ENCODE measurements around the gene NPRL2. TPM values are rescaled to one million over a fixed set of nuclear protein-coding genes. Genes with fewer than 3 reads are reported as not detected.
A peak's percentile ranks its signal among the peaks of the same experiment; 100 is the strongest.

Gene NPRL2
- total RNA-seq, 1 experiment from 2014 or later: 35.4 TPM

GRCh38 chr3:50298836-50299637, 51.5 kb downstream of the NPRL2 start, which contains the start of the genes HYAL3 and NAA80:
HYAL3 (minus strand) TSS chr3:50299405; CDS start chr3:50295602, 3,803 bp downstream.
NAA80 (minus strand) TSS chr3:50299405; CDS start chr3:50297463, 1,942 bp downstream.
- intact Hi-C loops (cut with micrococcal nuclease): no loop called here
- RAD21 ChIA-PET (ENCODE audit: low non-redundant PET in 1 of 2, low total read pairs in 2 of 2, uncharacterized antibody in 2 of 2, unreplicated experiment in 2 of 2): interaction anchor here (0.5 to 1.3 kb wide), 8 partner anchors 14 to 1178 kb away, joined by 3 to 5 read pairs (median 4); no protein-coding TSS in a partner anchor
- CTCF ChIA-PET: interaction anchor here (0.5 to 1.4 kb wide), 10 partner anchors 18 to 87 kb away, joined by 3 to 9 read pairs (median 4); partner anchors contain the start of gene TUSC2
- H2AFZ ChIP-seq (ENCODE audit: low read depth, low read length, poor library complexity, severe bottlenecking): no peak within 1 kb of the TSS
- peak; percentile 72 for TF ChIP-seq POLR2A (IDR thresholded peaks at IDR 0.05; ENCODE audit: borderline replicate concordance, extremely low read depth, insufficient read depth, insufficient read length)
- no peak for TF ChIP-seq CBX3 (IDR thresholded peaks at IDR 0.05; ENCODE audit: low read depth)
- TF ChIP-seq CEBPB (IDR thresholded peaks at IDR 0.05; ENCODE audit: low read depth): no peak
- TF ChIP-seq REST (IDR thresholded peaks at IDR 0.05; ENCODE audit: low read depth): no peak
- peak; percentile 40 for TF ChIP-seq ZBTB33 (IDR thresholded peaks at IDR 0.05; ENCODE audit: extremely low read depth, insufficient replicate concordance, low read length)
- TF ChIP-seq TCF7L2 (IDR thresholded peaks at IDR 0.05; ENCODE audit: borderline replicate concordance, extremely low read depth, insufficient read depth, insufficient read length): peak; percentile 28
- no peak for TF ChIP-seq ELF1 (IDR thresholded peaks at IDR 0.05; ENCODE audit: borderline replicate concordance, low read depth)
- peak; percentile 34; the same call in 1 of the 2 replicates for TF ChIP-seq ZFX (IDR thresholded peaks at IDR 0.05)
- TF ChIP-seq CTCF (IDR thresholded peaks at IDR 0.05 in 2 of 3, conservative IDR thresholded peaks at IDR 0.05 in 1 of 3; ENCODE audit: borderline replicate concordance in 1 of 3, insufficient read depth in 1 of 3, low read depth in 2 of 3, low read length in 2 of 3): peak in 2 of 3 experiments; percentile 11 to 30; a peak in 3 of 6 replicates
- peak; percentile 95 for TF ChIP-seq POLR2AphosphoS5 (IDR thresholded peaks at IDR 0.05; ENCODE audit: low read depth, low read length)
- no peaks in the 10 kb centered on the region for H3K36me3 ChIP-seq (ENCODE audit: control insufficient read depth in 1 of 2, insufficient read depth in 2 of 2, low read length in 2 of 2)
- peak within 1 kb of the TSS; percentile 55 to 92 for H3K4me3 ChIP-seq (replicated peaks in 1 of 2; ENCODE audit: low read depth in 1 of 2, low read length in 2 of 2)
- no peaks in the 10 kb centered on the region for H3K9me3 ChIP-seq (ENCODE audit: control insufficient read depth in 1 of 2, insufficient read depth in 1 of 2, low read depth in 1 of 2, low read length in 2 of 2)
- H3K27me3 ChIP-seq (ENCODE audit: insufficient read depth, low read length): no peaks in the 10 kb centered on the region
- peak within 1 kb of the TSS; percentile 73 for H3K27ac ChIP-seq (ENCODE audit: low read depth, low read length)
- no peaks in the 10 kb centered on the region for H4K20me1 ChIP-seq (ENCODE audit: insufficient read depth)
- peak within 1 kb of the TSS; percentile 97 for H3K4me2 ChIP-seq (ENCODE audit: low read length)
- H3K79me2 ChIP-seq (ENCODE audit: insufficient read depth, low read length): peaks cover 3% of the 10 kb centered on the region; the same call in 1 of the 2 replicates
- DNase-seq (ENCODE audit: low read depth, low spot score) (peak; percentile 99), ATAC-seq (peak; percentile 83)
- H3K9me2 ChIP-seq (ENCODE audit: insufficient read depth): no peaks in the 10 kb centered on the region
- TSS peak; percentile 41 for BruUV-seq (replicated peaks)
- POLR2A ChIA-PET: interaction anchor here (0.6 to 2.0 kb wide), 10 partner anchors 16 to 104 kb away, joined by 3 to 12 read pairs (median 4); partner anchors contain the start of genes GNAI2, RASSF1 and TUSC2
- H3K4me1 ChIP-seq (ENCODE audit: control insufficient read depth in 1 of 2, insufficient read depth in 2 of 2, low read length in 2 of 2): peaks cover 21 to 47% of the 10 kb centered on the region in 2 experiments
- H3K9ac ChIP-seq (ENCODE audit: low read length): peak within 1 kb of the TSS; percentile 91
